ENCODE results near the gene AKAP13. TPM values are rescaled to one million over a fixed set of nuclear protein-coding genes. Genes with fewer than 3 reads are reported as not detected.
"Not testable (repeated sequence)": the region's sequence is repeated elsewhere in the genome, so short reads cannot be mapped to it uniquely, and the experiment has no call there.

Gene AKAP13
- total RNA-seq, 2 experiments from 2014 or later, result 83.2 to 85.2 TPM

DNA sequence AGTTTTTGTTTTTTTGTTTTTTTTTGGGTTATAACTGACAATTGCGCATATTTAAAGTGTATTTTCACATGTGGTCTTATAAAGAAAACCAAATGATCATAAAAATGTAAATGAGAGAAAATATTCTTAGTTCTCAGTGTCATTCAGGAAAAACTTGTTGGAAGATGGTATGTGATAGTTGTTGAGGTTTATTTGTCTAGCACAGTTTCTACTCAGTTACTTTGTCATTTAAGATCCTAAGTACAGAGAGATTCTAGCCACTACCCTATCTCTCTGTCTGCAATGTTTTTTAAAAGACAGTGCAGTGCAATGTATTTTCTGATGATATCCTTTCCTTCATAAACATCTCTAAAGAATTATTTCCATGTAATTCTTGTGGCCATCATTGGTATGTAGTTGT, 46.1 kb downstream of the AKAP13 start:
- peaks cover 19% of the 10 kb centered on the region for H3K36me3 Mint-ChIP-seq
- DNase-seq, result no peak
- H3K4me1 Mint-ChIP-seq, result peaks cover 89% of the 10 kb centered on the region
- no peak overlapping the region for H3K4me3 Mint-ChIP-seq
- H3K27me3 Mint-ChIP-seq, result no peaks in the 10 kb centered on the region
- no peak overlapping the region for H3K27ac Mint-ChIP-seq
- no peaks in the 10 kb centered on the region for H3K9me3 Mint-ChIP-seq

DNA sequence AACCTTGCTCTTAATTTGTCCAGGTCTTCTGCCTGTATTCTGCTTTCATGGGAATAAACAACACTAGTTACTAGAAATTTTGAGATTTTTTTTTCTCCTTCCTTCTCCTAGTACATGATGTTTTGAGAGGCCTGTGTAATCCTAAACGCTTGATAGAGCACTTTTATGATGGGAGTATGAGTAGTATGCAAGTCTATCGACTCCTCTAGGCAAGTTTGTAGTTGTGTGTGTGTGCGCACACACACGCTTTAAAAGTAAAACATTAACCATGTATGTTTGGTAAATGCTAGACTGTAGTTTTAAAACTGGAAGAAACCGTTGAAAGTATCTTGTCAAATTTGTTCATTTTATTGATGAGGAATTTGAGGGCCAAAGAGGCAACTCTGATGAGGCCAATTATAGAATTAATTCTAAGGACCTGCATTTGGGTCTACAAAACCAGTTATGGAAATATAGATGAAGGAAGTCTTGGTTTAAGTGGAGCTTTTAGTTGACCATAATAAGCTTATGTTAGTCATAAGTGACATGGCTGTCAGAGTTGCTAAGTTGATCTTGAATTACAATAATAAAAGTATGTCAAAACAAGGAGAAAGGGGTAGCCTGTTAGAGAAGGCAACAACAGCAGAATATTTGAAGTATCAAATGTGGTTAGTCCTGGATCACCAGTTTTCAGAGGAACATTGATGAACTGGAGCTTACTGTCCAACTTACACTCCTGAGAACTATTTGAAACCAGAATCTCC, 47.1 kb downstream of the AKAP13 start:
- H3K4me3 Mint-ChIP-seq, result no peak overlapping the region
- peaks cover 88% of the 10 kb centered on the region for H3K4me1 Mint-ChIP-seq
- DNase-seq, result no peak
- H3K9me3 Mint-ChIP-seq, result no peaks in the 10 kb centered on the region
- peaks cover 22% of the 10 kb centered on the region for H3K36me3 Mint-ChIP-seq
- no peaks in the 10 kb centered on the region for H3K27me3 Mint-ChIP-seq
- peak overlapping the region; percentile 58 for H3K27ac Mint-ChIP-seq

DNA sequence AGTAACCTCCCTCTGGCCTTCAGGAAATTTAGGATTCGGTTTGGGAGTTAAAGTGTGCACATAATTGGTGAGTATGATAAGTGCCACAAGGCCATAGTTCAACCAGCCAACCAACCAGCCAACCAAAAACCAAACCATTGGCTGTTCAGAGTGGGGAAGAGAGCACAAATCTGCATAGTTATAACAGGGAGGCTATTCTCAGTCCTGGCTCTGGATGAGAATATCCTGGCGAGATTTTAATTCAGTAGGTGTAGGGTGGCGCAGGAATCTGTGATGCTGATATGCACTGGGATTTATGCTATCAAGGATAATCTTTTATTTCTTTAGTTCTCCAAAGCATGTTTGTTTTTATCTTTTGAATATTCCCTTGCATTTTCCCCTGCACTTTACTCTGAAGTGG, 49.1 kb downstream of the AKAP13 start:
- Mint-ChIP-seq H3K4me3 (no peak overlapping the region), H3K4me1 (peaks cover 71% of the 10 kb centered on the region), H3K36me3 (peaks cover 28% of the 10 kb centered on the region), H3K27ac (peak overlapping the region; percentile 55), H3K9me3 (no peaks in the 10 kb centered on the region), H3K27me3 (no peaks in the 10 kb centered on the region)
- DNase-seq, result no peak

DNA sequence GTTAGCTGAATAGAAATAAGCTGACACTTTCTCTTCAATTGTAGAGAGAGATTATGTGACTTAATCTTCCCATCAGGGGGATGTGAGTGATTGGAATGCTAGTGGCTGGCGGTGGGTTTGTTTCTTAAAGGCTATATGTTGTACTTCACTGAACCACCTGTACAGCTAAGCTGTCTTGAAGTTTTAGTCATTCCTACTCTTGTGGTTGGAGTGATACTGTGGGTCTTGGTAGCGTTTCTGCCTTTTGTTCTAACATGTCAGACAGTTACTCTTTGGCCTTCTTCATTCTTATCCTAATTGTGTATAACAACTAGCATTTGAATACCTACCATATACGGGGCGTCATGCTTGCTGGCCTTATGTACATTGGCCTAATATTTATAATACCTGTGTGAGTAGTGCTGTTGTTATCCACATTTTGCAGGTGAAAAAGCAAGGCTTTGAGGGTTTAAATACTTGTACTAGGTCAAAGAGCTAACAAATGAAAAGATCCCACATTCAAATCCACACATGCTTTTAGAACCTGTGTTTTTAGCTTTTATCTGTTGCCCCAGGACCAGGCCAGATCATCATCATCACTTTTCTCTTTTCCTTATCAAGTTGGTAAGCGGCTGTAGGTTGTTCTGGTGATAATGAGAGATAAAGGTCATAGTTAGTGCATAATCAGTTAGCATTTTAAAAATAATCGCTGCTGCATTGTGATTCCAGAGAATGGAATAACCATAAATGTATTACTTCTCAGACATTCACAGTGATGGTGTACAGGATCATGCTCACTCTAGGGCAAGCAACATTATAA, 50.2 kb downstream of the AKAP13 start:
- H3K27ac Mint-ChIP-seq, result peak overlapping the region; percentile 79
- no peaks in the 10 kb centered on the region for H3K27me3 Mint-ChIP-seq
- peak; percentile 46 for DNase-seq
- H3K36me3 Mint-ChIP-seq, result peaks cover 24% of the 10 kb centered on the region
- H3K4me1 Mint-ChIP-seq, result peaks cover 63% of the 10 kb centered on the region
- peak overlapping the region; percentile 2 for H3K4me3 Mint-ChIP-seq
- no peaks in the 10 kb centered on the region for H3K9me3 Mint-ChIP-seq

DNA sequence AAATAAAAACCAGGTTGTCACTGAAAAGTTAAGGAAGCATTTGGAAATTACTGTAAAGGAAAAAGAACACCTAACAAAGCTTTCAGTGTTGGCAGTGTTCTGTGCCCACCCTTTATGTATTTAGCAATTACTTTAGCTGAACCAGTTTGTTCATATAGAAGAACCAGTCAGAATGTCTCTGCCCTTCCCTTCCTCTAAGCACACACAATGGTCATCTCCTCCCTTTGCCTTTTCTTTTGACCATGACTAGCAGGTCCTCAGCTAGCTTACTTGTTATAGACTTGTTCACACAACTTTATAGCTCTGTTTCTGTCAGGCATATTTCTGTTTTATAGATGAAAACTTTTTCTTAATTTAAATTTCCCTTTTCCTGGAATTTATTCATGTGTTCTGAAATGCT, 59.6 kb downstream of the AKAP13 start:
- no peaks in the 10 kb centered on the region for H3K9me3 Mint-ChIP-seq
- no peak overlapping the region for H3K4me3 Mint-ChIP-seq
- peaks cover 43% of the 10 kb centered on the region for H3K4me1 Mint-ChIP-seq
- H3K27ac Mint-ChIP-seq, result no peak overlapping the region
- H3K36me3 Mint-ChIP-seq, result peaks cover 4% of the 10 kb centered on the region
- no peak for DNase-seq
- H3K27me3 Mint-ChIP-seq, result no peaks in the 10 kb centered on the region

DNA sequence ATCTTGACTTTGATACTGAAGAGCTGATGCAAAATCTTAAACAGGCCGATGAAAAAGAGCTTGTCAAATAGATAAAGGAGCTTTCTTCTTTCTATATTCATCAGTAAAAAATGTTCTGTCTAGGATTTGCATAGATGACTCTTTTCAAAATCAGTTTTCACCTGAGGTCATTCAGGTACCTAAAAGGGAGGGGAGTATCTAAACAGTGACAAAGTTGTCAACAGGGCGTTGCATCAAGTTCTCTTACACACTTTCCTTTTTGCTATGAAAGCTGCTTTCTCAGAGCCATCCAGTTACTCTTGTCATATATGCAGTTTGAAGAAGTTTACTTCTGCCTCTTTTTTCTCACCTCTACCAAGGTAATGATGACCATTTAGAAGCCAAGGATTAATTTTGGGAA, 60.0 kb downstream of the AKAP13 start:
- Mint-ChIP-seq H3K4me3 (no peak overlapping the region), H3K27me3 (no peaks in the 10 kb centered on the region), H3K4me1 (peaks cover 47% of the 10 kb centered on the region), H3K36me3 (peaks cover 4% of the 10 kb centered on the region), H3K9me3 (no peaks in the 10 kb centered on the region), H3K27ac (no peak overlapping the region)
- no peak for DNase-seq

DNA sequence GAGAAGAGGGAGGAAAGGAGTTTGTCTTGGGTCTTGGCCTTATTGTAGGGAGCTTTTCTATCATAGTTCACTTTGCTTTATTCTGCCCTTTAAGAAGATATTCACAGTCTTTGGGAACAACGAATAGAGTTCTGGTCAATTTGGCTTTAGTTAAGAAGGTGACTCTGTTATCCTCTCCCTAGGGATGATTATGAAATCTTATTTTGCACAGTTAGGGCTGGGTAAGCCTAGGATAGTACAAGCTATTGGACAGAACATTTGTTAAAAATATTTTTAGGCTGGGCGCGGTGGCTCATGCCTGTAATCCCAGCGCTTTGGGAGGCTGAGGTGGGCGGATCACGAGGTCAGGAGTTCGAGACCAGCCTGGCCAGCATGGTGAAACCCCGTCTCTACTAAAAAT, 61.5 kb downstream of the AKAP13 start:
- H3K4me1 Mint-ChIP-seq, result peaks cover 48% of the 10 kb centered on the region
- not testable (repeated sequence) for H3K9me3 Mint-ChIP-seq

DNA sequence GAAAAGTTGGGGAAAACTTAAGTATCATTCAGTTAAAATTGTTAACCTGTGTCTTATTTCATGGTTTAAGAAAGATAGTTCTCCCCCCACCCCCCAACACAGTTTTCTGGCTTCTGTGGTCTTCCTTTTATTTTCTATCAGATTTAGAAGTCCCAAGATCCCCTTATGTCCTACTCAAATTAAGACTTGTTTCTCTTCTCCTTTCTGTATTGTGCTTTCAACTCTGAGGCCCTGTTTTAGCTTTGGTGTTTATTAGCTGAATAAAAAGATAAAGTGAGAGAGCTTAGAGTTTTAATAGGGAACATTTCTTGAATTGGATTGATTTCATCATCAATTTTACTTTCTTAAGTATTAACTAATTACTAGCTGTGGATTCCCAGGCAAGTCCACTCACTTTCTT, 62.6 kb downstream of the AKAP13 start:
- Mint-ChIP-seq H3K27ac (peak overlapping the region; percentile 82), H3K36me3 (peaks cover 15% of the 10 kb centered on the region), H3K4me3 (peak overlapping the region; percentile 5), H3K9me3 (peaks cover 9% of the 10 kb centered on the region), H3K27me3 (no peaks in the 10 kb centered on the region), H3K4me1 (peaks cover 53% of the 10 kb centered on the region)
- DNase-seq, result no peak

More for the DNA sequence above, 61.5 kb downstream of the AKAP13 start:
- H3K4me3 Mint-ChIP-seq, H3K27me3 Mint-ChIP-seq, H3K36me3 Mint-ChIP-seq, DNase-seq: not testable (repeated sequence)
- H3K27ac Mint-ChIP-seq, result peak overlapping the region; percentile 14

DNA sequence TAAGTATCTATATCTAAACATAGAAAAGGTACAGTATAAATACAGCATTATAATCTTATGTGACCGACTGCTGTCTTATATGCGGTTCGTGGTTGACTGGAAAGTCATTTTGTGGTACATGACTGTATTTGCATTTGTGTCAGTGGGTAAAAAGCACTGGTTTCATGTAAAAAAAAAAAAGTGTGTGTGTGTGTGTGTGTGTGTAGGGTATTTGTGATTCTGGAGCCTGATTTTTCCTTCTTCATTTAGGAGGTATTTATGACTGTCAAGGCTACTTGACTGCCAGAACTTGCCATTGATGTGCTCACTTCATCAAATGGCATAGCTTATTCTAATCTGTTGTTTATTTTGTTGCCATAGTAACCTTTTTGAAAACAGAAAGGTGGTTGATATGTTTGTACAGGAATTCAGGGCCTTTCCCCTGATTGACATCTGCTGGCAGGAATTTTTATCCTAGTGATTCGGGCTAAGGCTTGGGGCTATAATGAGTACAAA, 63.2 kb downstream of the AKAP13 start:
- H3K9me3 Mint-ChIP-seq, result peaks cover 13% of the 10 kb centered on the region
- H3K27ac Mint-ChIP-seq, result peak overlapping the region; percentile 17
- no peaks in the 10 kb centered on the region for H3K27me3 Mint-ChIP-seq
- H3K36me3 Mint-ChIP-seq, result peaks cover 18% of the 10 kb centered on the region
- peak overlapping the region; percentile 5 for H3K4me3 Mint-ChIP-seq
- peaks cover 54% of the 10 kb centered on the region for H3K4me1 Mint-ChIP-seq
- peak; percentile 36 for DNase-seq

DNA sequence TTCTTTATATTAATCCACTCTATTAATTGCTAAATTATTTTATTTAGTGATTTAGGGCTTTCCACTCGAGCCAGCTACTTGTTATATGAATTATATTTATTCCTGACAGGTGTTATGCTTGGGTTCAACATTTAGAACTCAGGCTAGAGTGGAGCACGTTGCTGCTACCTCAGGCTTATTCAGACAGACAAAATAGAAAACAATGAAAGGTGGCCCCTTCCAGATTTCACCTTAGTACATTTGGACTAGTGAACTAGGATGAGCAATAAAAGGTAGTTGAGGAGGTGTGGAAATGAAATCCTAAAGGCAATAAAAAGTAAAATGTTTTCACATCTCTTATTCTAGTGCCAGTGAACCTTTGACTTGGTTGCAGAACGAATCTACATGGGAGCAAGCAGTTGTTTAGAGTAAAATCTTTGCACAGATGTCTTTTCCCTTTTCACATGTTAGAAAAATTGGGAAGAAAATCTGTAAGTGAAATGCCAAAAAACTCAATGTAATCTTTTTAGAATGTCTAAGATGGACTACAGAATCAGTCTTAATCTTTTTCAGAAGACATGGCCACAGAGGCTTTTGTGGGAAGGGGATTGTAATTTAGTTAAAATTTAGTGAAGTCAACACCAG, 63.8 kb downstream of the AKAP13 start:
- Mint-ChIP-seq H3K27ac (peak overlapping the region; percentile 5), H3K36me3 (peaks cover 20% of the 10 kb centered on the region), H3K9me3 (peaks cover 15% of the 10 kb centered on the region), H3K4me1 (peaks cover 54% of the 10 kb centered on the region), H3K27me3 (no peaks in the 10 kb centered on the region), H3K4me3 (no peak overlapping the region)
- DNase-seq, result no peak

DNA sequence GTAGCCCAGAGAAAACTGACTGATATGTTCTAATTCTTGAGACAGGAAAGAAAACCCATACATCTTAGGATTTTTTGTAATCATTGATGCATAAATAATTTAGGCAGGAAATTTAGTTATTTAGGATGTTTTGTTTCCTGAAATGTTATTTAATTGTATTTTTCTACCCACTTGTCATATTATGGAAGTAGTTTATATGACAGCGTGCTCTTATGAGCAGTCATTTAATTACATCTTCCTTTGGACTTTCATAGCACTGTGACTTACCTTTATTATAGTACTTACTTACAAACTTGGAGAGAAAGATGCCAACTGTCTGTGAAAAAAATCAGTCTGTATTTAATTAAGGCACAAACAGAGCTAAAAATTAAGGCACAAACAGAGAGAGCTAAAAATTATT, 65.0 kb downstream of the AKAP13 start:
- H3K27ac Mint-ChIP-seq, result no peak overlapping the region
- no peak overlapping the region for H3K4me3 Mint-ChIP-seq
- H3K27me3 Mint-ChIP-seq, result no peaks in the 10 kb centered on the region
- H3K9me3 Mint-ChIP-seq, result peaks cover 26% of the 10 kb centered on the region
- peaks cover 29% of the 10 kb centered on the region for H3K36me3 Mint-ChIP-seq
- H3K4me1 Mint-ChIP-seq, result peaks cover 49% of the 10 kb centered on the region
- DNase-seq, result no peak

DNA sequence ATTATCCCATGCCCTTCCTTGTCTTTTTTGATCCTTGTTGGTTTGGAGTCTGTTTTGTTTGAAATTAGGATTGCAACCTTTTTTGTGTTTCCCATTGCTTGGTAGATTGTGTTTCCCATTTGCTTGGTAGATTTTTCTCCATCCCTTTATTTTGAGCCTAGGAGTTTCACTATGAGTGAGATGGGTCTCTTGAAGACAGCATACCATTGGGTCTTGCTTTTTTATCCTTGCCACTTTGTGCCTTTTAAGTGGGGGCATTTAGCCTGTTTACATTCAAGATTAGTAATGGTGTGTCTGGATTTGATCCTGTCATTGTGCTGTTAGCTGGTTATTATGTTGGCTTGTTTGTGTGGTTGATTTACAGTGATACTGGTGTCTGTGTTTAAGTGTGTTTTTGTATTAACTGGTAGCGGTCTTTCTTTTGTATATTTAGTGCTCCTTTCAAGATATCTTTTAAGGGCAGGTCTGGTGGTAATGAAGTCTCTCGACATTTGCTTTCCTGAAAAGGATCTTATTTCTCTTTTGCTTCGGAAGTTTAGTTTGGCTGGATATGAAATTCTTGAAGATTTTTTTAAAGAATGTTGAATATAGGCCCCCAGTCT, 70.8 kb downstream of the AKAP13 start:
- DNase-seq, result no peak
- Mint-ChIP-seq H3K27ac (no peak overlapping the region), H3K4me1 (peaks cover 58% of the 10 kb centered on the region), H3K36me3 (peaks cover 56% of the 10 kb centered on the region), H3K4me3 (no peak overlapping the region), H3K27me3 (no peaks in the 10 kb centered on the region), H3K9me3 (peaks cover 43% of the 10 kb centered on the region)

DNA sequence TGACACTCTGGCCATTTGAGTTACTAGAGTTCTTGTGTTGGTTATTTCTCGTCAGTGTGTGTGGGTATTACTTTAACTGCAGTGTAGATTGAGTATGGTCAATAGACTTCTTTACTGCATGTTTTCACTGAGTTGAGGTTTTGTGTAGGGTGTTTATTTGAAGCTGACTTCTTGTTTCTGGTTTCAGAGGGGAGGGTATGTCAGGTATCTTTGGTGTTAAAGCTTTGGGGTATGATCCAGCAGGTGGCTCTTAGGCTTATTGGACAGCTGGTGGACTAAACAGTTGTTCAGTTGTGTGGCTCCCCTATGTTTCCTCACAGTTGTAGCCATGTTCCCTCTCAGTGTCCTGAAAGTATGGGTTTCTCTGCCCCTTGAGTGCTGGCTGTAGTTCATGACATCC, 72.0 kb downstream of the AKAP13 start:
- no peak for DNase-seq
- Mint-ChIP-seq H3K9me3 (peaks cover 40% of the 10 kb centered on the region), H3K27ac (peak overlapping the region; percentile 10), H3K27me3 (no peaks in the 10 kb centered on the region), H3K36me3 (peaks cover 55% of the 10 kb centered on the region), H3K4me3 (no peak overlapping the region), H3K4me1 (peaks cover 63% of the 10 kb centered on the region)

DNA sequence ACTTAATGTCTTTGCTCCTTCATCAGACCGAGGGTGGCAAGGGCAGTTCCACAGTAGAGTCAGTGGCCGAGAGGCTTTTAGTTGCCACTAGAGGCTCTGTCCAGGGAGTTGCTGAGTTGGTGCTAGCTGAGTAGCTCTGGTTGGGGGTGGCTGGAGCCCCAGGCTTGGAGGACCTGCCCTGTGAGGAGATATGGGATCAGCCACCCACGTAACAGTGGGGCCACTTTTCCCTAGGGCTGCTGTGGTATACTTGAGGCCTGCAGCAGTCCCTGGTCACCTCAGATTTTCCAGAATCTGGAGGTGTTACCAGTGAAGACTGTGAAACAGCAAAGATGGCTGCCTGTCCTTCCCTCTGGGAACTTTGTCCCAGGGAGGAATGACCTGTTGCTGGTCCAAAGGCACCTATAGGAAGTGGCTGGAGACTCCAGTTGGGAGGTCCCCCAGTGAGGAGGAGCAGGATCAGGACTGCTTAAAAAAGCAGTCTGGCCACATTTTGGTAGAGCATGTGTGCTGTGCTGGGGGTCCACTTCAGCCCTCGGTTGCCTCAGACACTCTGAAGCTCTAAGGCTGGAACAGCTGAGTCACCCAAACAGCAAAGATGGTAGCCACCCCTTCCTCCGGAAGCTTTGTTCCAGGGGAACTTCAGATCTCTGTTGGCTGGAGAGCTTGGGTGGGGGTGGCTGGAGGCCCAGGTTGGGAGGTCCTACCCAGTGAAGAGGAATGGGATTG, 72.9 kb downstream of the AKAP13 start:
- Mint-ChIP-seq H3K4me1 (peaks cover 62% of the 10 kb centered on the region), H3K27ac (peak overlapping the region; percentile 65), H3K4me3 (no peak overlapping the region), H3K9me3 (peaks cover 34% of the 10 kb centered on the region), H3K27me3 (no peaks in the 10 kb centered on the region), H3K36me3 (peaks cover 52% of the 10 kb centered on the region)
- no peak for DNase-seq

All from activated naive CD8-positive, alpha-beta T cell treated with anti-CD3 and anti-CD28 coated beads for 36 hours (primary cell).